NCI-H69 (cell line): ENCODE results near the gene CIAO2B.
A peak's percentile ranks its signal among the peaks of the same experiment; 100 is the strongest.

Source experiments
- DNase-seq: peaks from one replicate; lab custom pipeline; 2025; lab: John Stamatoyannopoulos, UW

Gene CIAO2B

GRCh38 chr16:66919569-66920298 is 14.5 kb downstream of the CIAO2B start:
- DNase-seq, result no peak

- DNase-seq, result no peak
These were observed 15.2 kb downstream of the CIAO2B start, which contains the start of gene CDH16 for GRCh38 chr16:66918803-66919568. Gene CDH16 (minus strand): TSS chr16:66918885. CDS start chr16:66918065, 820 bp downstream.

- no peak for DNase-seq
These were observed 15.8 kb downstream of the CIAO2B start for GRCh38 chr16:66918355-66918754.

GRCh38 chr16:66917741-66918140 is 16.5 kb downstream of the CIAO2B start:
- DNase-seq, result no peak

GRCh38 chr16:66916518-66916917 is 17.7 kb downstream of the CIAO2B start:
- DNase-seq, result no peak

GRCh38 chr16:66915041-66915440 is 19.2 kb downstream of the CIAO2B start:
- DNase-seq, result no peak

- DNase-seq, result no peak
These were observed 19.7 kb downstream of the CIAO2B start for GRCh38 chr16:66914541-66914940.

GRCh38 chr16:66913711-66914110 is 20.5 kb downstream of the CIAO2B start:
- no peak for DNase-seq

- no peak for DNase-seq
These were observed 21.1 kb downstream of the CIAO2B start for GRCh38 chr16:66913081-66913480.

GRCh38 chr16:66911801-66912200 is 22.4 kb downstream of the CIAO2B start:
- DNase-seq, result no peak

GRCh38 chr16:66911112-66911511 is 23.1 kb downstream of the CIAO2B start:
- DNase-seq, result no peak

- no peak for DNase-seq
These were observed 23.8 kb downstream of the CIAO2B start for GRCh38 chr16:66910175-66910940.

GRCh38 chr16:66908762-66909559 is 25.2 kb downstream of the CIAO2B start:
- no peak for DNase-seq

GRCh38 chr16:66908116-66908515 is 26.1 kb downstream of the CIAO2B start:
- DNase-seq, result no peak

GRCh38 chr16:66906916-66907836 is 27.0 kb downstream of the CIAO2B start:
- no peak for DNase-seq

GRCh38 chr16:66905633-66906539 is 28.3 kb downstream of the CIAO2B start:
- DNase-seq, result peak; percentile 72

GRCh38 chr16:66904846-66905632 is 29.2 kb downstream of the CIAO2B start:
- DNase-seq, result no peak

GRCh38 chr16:66904428-66904845 is 29.8 kb downstream of the CIAO2B start:
- no peak for DNase-seq
